HG02642 (cell line): ENCODE data around the gene LYZL2.
A peak's percentile ranks its signal among the peaks of the same experiment; 100 is the strongest.
"Not testable (repeated sequence)": the region's sequence is repeated elsewhere in the genome, so short reads cannot be mapped to it uniquely, and the experiment has no call there.

Experiments
- ATAC-seq: cut with Tn5 transposase; IDR thresholded peaks from one replicate; pipeline ENCODE4 v1.9.1; 2021; ENCODE audit warnings: mild to moderate bottlenecking; ENCODE audit not compliant: unreplicated experiment, poor library complexity

The LYZL2 gene

DNA sequence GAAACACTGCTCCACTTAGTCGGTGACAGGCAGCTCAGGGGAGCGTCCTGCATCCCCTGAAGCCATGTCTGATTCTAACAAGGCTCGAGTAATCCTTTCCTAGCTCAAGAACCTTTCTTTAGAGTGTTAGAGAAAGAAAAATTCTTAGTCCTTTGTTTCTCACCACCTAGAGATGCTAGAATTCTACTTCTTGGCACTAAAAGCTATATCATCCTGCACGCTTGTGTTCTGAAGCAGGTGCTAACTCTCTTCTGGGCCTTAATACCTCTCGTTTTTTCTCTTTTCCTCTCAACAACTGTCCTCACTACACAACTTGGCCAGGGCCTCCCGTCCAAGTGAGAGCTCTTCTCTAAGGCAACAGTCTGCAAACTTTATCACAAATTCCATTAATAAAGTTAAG is at the start of gene LYZL2:
TSS of gene LYZL2 (minus strand) at position 101 of the 400 bp plus-strand sequence. CDS start 2,838 bp downstream, outside the sequence.
- ATAC-seq = no peak

- ATAC-seq = not testable (repeated sequence)
These were observed 48.1 kb upstream of the LYZL2 start for GRCh38 chr10:30677616-30678015.

GRCh38 chr10:30677146-30677545 is 47.6 kb upstream of the LYZL2 start:
- not testable (repeated sequence) for ATAC-seq

DNA sequence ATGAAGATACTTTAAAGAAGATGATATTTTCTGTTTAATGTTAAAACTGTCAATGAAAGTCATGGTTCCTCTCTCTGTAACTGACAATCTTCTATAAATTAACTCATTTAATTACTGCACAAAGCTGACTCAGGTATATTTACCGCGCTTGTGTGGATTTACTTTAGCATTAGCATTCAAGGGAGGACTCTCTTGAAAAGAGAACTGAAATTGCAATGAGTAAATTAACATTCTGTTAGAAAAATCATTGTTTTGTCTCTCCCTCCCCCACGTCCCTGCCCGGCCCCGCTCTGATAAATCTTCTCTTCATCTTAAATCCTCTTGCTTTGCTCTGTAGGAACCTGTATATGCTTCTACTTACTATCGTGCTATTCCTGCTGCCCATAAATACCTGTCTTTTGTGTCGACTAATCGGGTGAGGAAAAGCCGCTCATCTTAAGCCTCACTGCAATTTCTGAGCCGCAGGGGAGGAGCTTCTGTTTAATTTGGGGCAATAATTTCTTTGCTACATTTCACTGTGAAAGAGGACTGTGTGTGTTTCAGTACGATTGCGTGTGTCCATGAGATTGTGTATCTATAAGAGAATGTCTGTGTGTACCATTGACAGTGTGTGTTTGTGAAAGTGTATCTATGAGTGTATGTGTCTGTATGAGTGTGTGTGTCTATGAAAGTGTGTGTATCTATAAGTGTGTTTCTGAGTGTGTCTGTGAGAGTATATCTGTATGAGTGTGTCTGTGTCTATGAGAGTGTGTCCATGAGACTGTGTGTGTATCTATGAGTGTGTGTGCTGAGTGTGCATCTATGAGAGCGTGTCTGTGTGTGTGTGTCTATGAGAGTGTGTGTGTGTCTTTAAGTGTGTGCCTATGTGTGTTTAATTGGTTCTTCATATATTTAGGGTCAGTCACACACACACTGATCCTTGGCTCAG is 46.5 kb upstream of the LYZL2 start:
- ATAC-seq = no peak

GRCh38 chr10:30674796-30675195 is 45.2 kb upstream of the LYZL2 start:
- ATAC-seq = no peak

DNA sequence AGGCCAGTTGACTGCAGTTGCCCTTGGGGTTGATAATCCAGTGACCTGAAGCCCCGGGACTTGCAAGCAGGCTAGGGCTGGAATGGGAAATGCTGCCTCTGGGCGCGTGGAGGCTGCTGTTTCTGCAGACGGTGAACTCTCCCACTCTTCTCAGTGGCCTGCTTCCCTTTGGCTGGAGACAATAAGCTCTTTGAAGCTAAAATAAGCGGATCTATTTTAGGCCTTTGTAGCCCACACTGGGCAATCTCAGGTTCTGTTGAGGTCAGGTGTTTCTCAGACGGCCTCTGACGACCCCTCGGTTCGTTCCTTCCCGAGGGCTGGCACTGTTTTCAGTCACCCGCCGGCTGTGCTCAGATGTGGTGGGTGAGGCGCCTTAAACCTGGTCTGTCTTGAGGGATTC is 43.7 kb upstream of the LYZL2 start:
- not testable (repeated sequence) for ATAC-seq

- not testable (repeated sequence) for ATAC-seq
These were observed 42.8 kb upstream of the LYZL2 start for GRCh38 chr10:30672338-30672737.

DNA sequence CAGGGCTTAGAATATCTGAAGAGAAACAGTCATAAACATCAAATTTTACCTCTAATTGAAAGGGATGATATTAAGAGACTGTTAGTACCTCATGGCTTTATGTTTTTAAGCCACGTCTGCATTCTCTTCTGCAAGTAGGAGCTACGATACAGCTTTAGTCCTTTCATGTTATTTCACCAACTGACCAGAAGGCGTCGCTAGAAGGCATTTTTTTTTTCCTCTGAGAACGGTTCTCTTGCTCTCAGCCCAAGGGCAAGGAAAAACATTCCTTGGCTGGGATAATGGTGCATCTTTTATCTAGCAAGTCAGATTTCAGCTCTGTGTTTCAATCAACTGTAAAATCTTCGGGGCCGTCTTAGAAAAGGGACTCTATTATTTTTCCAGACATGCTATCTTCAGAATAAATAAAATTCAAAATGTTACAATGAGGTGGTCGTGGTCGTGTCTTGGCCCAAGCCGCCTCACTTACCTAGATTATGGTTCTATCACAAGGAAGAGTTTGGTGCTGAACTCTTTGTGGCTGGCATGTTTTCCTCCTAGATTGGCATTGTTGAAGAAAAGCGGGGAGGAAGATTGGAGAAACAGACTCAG is 41.6 kb upstream of the LYZL2 start:
- ATAC-seq = peak; percentile 69

DNA sequence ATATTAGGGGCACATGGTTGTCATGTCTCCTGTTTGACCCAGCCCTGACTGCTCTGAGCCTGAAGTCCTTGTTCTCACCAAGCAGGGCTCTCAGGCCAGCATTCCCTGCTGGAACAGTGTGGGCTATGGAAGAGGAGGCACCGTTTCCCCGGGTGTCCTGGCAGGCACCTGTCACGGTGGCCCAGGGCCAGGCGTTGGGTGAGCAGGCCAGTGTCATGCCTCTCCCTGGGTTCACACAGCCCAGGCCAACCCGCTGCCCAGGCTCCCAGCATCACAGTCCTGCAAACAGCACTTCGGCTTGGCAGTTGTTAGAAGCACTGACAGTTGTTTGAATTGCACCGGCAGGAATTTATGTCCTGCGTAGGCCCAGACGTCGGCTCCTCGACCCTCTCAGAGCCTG is 38.4 kb upstream of the LYZL2 start:
- not testable (repeated sequence) for ATAC-seq

- peak; percentile 81 for ATAC-seq
These were observed 33.9 kb upstream of the LYZL2 start for GRCh38 chr10:30663403-30663802.

- ATAC-seq = no peak
These were observed 33.3 kb upstream of the LYZL2 start for GRCh38 chr10:30662814-30663213.

- ATAC-seq = not testable (repeated sequence)
These were observed 30.8 kb upstream of the LYZL2 start for GRCh38 chr10:30660314-30660713.

DNA sequence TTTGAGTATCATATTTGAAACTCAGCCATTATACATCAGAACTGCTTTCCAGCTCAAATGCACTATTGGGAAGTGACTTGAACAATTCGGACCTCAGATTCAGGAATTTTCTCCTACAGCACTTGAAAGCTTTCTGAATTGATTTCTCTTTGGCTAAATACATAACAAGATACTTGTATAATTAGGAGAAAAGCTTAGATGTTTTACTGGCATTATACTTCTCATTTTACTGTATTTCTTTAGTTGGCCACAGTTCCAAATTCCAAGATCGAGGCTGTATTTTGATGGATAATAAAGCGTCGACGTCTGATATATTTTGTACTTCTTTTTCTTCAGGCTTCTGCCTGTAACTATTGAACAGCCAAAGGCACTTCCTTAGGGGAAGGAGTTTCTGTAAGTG is 26.7 kb upstream of the LYZL2 start:
- no peak for ATAC-seq

- ATAC-seq = not testable (repeated sequence)
These were observed 25.4 kb upstream of the LYZL2 start for GRCh38 chr10:30655001-30655400.

DNA sequence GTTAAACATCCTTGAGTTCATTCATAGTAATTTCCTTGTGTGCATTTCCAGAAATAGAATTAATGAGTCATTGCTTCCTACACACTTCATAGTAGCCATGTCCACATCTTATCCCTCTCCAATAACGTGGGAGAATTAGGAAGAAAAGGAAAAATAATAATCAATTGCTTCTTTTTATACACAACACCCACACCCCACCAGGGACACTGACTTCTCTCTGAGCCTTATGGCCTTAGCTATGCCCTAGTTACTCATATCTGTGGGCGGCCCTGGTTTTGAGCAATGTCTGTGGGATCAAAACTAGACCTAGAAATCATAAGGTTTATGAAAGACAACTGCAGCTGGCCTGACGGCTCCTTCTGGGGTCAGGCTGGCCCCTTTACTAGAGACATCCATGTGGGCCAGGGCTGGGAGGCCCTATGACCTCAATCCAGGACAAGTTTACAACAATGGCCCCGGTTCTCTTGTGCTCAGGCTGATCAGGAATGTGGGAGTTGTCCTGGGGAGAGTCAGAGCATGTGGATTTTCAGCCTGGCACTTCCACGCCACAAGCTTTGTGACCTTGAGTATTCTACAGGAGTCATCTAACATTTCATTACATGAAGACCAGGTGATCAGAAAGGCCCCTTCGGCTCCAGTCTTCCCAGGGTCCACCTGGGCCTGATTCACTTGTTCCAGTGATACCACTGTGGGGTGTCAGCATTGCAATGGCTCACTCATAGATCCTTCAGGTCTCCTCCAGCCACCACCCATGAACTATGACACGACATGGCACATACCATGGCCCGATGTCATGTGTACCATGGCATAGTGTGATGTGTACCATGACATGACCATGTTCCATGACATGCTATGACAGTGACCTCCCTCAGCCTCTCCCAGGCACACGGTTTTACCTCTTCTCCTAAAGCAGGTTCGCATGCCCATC is 22.2 kb upstream of the LYZL2 start:
- not testable (repeated sequence) for ATAC-seq

DNA sequence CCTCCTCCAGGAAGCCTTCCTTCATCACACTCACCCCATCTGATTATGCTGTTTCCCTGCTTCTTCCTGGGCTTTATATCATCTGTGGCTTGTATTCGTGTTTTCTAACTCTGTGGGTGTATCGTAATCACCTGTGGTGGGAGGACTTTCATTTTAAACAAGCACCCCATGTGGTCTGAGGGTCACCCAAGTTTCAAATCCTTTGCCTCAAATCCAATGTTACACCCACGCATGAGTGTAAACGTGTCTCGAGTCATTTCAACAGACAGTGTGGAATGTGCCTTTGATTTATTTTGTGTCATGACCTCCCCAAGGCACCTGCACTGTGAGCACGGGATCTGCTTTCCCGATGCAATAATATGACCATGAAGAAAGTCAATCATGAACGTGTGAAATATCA is 17.5 kb upstream of the LYZL2 start:
- ATAC-seq = no peak

DNA sequence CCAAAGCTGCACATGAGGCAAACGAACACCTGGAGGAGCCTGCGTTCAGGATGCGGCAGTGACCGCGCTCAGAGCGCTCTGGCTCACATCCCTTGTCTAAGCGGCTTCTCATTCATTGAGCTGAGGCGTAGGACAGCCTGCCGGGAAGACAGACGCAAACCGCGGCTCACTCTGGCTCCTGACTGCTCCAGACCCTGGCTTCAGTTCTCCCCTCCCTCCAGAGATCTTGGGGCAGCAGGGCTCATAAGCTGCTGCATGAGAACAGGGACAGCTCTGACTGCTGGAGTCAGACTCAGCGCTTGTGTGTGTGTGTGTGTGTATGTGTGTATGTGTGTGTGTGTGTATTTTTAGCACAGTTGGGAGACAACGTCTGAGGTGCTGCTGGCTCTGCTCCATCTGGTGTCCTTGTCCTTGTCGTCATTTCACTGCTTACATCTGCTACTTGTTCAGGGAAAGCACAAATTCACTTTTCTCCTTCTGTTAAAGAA is 15.8 kb upstream of the LYZL2 start:
- no peak for ATAC-seq

DNA sequence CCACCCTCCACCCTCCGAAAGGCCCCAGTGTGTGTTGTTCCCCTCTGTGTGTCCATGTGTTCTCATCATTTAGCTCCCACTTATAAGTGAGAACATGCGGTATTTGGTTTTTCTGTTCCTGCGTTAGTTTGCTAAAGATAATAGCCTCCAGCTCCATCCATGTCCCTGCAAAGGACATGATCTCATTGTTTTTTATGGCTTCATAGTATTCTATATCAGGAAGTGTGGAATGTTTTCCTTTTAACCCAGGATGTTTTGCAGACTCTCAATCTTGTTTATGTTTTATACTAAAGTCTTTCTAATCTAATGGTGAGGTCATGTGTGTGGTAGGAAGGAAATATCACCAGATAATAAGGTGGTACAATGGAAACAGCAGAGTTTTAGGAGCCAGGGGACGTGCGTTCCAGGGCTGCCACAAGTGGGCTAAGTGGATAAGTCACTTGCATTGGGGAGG is 14.9 kb upstream of the LYZL2 start:
- ATAC-seq = not testable (repeated sequence)

DNA sequence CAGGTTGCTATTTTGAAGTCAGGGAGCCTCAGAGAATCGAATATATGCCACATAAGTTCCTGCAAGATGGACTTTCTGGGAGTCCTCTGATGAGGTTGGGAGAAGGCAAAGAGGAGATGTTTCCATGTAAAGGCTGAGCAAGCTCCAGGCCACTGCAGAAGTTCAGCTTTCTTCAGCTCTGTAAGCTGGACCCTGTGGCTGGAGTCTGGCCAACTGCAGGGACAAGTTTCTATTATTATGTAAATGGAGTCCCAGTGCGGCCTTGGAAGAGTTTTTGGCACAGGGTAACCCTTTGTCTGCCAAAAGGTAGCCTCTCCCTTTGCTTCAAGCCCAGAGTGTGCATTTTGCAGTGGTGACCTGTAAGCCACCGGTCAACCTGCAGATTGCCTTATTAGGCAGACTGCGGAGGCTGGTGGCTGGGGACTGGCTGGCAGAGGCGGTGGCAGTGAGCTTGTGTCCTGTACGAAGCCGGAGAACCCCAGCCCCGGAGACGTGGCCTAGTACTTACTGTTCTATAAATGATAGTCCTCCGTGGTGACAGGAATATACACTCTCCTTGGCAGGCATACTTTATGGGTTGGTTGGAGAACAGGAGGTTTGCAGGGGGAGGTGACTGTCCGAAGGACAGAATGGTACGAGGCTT is 14.1 kb upstream of the LYZL2 start:
- ATAC-seq = not testable (repeated sequence)

- not testable (repeated sequence) for ATAC-seq
These were observed 13.3 kb upstream of the LYZL2 start for GRCh38 chr10:30642856-30643255.
